Right renal pelvis (tissue), 4 donors: ENCODE data around the gene TTC23L. TPM values are rescaled to one million over a fixed set of nuclear protein-coding genes. Genes with fewer than 3 reads are reported as not detected.

ENCODE experiments used
- DNase-seq, 4 donors: peaks; one replicate each; pipeline ENCODE4 v3.0.0-alpha.2; 2013; ENCODE audit warnings: low read depth in 4 of 4, low spot score in 3 of 4, missing footprints in 1 of 4
- polyA plus RNA-seq, 4 donors: library from polyadenylated mRNA; unstranded; fragments of 120-200 nt; gene quantifications; one replicate each; pipeline ENCODE4 v1.2.1, GENCODE V29; 2013; ENCODE audit not compliant: insufficient read length in 4 of 4

TTC23L gene
- polyA plus RNA-seq, 4 donors = 2.5 to 4.1 (median 3.3) TPM

DNA sequence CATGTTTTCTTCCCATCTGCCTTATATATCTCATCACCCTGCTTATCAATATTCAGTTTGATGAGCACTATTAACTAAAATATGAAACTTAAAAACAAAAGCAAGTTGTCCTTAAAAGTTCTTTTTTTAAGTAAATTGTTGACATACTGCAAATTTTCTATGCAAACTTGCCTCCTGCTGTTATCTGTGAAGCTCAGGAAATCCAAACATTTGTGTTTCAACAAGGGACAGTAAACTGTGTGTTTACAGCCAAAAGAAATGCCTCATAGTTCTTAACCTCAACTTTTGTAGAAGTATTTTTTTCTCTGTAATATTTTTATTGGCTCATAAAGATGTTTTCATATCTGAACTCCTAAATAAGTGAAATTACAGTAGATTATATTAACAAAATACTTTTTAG lies 7.7 kb upstream of the TTC23L start:
- no peak for DNase-seq

DNA sequence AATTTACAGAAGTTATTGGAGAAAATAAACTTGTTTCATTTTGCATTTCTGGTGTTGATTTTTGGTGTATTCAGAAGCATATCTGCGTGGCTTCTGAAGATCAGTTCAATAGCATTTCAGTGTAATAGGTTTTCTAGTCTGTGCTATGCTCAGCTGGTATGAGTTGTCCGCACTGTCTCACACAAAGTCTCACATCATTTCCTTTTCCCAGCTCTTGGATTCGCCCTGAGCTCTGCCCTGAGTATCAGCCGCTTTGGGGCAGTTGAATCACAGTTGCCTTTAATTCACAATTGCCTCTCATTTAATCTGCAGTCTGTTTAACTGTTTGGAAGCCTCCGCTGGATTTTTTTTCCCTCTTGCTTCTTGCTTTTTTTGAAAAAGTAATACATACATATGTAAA lies 6.4 kb upstream of the TTC23L start:
- no peak for DNase-seq

DNA sequence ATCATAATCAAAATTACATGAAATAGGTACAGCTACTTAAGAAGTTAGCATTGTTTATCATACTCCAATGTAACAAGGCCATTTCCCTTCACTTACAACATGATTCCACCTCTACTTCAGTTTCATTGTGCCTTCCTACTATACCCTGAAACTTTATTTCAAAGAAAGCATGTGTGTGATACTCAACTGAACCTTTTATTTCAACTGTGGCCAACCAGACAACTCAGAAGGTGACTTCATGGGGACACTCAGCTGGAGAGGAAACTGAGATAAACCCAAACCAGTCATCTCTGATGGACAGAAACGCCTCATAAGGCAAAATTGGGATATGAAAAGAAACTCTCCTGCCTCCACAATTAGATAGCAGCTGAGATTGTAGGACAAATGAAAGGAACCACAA lies 5.9 kb upstream of the TTC23L start:
- no peak for DNase-seq

DNA sequence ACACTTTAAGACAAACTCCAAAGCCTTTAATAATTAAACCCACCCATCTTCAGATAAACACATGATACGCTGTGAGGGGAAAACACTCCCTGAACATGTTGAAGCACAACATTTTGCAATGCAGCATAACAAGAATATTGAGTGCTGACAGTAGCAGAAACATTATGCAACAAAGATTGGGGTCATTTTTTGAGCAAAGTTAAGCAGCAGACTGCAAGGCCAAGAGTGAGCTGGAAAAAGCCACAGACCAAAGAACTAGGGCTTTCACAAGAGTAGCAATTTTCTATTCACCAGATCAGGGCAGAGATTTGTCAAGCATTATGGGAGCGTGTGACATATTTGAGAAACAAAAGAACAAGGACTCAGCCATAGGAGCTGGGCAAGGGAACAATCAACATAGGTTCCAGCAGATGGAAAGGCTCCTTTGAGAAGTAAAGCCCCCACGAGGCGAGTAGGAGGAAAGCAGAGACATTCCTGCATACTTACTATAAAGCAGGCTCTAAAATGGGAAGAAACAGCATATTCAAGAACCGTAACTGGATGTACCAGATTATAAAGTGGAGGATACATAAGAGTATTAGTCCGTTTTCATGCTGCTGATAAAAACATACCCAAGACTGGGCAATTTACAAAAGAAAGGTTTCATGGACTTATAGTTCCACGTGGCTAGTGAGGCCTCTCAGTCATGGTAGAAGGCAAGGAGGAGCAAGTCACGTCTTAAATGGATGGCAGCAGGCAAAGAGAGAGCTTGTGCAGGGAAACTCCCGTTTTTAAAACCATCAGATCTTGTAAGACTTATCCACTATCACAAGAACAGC lies 4.8 kb upstream of the TTC23L start:
- no peak for DNase-seq

DNA sequence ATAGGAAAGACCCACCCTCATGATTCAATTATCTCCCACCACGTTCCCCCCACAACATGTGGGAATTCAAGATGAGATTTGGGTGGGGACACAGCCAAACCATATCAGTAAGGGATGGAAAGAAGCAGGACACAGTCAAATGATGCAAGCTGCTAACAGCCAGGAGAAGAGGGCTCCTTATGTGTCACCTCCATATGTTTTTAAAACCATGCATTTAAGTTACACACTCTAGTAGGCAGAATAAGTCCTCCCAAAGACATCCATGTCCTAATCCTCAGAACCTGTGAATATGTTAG lies 4.2 kb upstream of the TTC23L start:
- DNase-seq = no peak

DNA sequence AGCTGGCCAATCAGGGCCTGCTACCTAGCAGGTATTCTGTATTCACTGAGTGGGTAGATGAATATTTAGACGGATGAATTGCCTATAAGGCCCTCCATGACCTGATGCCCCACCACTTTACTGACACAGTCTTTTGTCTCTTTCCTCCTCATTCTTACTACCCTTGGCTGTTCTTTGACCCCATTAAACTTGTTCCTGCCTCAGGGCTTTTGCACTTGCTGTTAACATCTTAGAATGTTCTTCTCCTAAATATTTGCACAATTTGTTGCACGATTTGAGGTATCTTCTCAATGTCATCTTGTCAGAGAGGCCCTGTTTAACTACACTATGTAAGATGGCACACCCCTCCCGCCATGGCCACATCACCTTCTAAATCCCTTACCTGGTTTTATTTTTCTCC lies 3.3 kb upstream of the TTC23L start:
- no peak for DNase-seq

DNA sequence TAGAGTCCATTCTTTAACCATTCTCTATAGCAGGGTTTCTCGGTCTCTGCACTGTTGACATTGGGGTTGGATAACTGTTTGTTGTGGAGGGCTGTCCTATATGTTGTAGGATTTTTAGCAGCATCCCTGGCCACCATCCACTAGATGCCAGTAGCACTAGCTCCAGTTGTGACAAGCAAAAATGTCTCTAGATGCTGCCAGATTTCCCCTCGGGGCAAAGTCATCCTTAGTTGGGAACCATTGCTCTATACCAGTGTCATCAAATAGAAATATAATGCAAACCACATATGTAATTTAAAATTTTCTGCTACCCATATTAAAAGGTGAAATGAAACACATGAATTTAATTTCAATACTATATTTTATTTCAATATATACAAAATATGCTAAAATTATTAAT lies 2.9 kb downstream of the TTC23L start:
- no peak for DNase-seq

DNA sequence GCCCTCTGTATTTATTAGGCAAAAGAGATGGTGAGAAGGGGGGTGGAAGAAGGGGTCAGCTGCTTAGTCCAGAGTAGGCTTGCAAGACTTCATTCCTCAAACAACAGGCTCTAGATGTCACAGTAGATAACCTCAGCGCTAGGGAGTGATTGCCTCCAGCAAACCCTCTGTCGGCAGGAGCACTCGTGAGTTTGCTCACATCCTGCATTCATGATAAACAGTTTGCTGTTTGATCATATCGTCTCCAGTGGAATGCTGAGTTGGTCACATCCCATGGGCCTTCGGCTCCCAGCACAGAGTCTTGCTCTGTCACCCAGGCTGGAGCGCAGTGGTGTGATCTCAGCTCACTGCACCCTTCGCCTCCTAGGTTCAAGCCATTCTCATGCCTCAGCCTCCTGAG lies 3.6 kb downstream of the TTC23L start:
- DNase-seq = no peak

DNA sequence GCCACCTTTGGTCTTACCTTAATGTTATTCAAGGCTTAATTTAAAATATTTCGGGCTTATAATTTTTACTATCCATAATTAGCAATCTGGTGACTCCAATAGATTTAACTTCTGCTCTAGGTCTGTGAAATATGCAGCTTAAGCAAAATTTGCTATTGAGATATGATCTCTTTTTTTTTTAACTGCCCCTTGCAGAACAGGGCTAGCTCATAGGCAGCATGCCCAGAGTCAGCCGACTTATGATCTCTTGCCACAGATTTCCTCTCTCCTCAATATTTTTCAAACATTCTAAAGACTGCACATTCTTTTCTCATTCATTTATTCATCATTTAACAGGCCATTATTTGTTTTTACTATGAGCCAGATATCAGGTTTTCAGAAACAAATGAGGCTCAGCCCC lies 4.5 kb downstream of the TTC23L start:
- no peak for DNase-seq

DNA sequence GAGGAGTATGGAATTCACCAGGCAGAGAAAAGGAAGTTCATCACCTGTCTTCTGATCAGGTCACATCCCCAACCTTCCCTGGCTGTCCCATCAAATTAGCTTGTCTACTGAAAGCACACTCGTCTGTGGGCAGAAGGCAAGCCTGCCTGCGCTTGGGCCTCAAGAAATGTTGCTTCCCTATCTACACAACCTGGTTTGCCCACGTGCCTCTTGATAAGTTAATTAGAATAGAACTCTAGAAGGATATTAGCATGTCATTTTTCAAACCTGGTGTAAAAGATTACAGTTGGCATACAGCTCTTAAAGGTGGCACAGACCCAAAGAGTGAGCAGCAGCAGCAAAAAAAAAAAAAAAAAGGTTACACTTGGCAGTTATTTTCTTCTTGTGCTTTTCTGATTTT lies 5.1 kb downstream of the TTC23L start:
- no peak for DNase-seq

DNA sequence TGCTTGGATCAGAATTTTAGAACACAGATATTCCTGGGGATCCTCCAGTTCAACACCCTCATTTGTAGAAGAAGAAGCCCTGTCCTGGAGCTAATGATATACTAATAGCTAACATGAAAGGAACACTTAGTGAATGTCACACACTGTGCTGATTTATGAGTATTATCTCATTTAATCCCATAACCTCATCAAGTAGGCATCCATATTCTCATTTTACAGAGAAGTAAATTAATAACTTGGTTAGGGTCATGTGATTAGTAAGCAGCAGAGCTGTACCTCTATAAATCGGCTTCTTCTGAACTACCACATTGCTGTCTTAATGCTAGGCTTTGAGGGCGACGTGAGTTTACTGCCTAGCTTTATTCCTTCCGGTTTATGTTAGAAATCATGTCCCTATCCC lies 6.0 kb downstream of the TTC23L start:
- DNase-seq = no peak

DNA sequence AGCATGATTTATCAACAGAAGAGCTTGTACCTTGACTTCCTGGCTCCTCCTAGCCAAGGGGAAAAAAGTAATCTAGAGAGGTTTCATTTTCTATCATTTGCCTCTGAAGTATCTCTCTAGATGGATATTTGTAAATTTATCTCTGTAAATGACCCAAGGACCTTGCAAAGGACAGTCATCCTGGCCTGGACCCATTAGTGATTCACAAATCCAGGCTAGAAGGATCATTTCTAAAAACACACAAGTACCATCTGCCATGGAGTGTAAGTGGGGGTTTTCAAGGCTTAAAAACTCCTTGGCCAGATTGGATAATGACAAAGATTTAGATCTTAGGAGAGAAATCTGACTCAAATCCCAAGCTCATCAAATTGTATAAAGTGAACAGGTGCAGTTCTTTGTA lies 8.1 kb downstream of the TTC23L start:
- no peak for DNase-seq

DNA sequence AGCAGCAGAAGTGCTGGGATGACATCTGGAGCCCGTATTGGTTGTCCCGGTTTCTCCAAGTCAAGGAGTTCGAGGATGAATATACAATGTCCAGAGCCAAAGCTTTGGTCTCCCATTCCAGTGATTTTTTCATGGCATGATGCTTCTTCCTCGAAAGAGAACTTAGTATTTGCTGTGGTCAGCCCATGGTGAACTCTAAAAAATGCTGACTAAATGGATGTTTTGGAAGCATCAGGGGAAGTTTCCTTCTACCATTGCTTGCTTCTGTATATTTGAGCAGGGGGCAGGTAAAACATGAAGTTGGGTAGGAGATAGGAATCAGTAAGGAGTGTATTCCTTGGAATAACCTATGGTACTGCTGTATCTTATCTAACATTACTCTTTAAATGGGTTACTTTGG lies 8.6 kb downstream of the TTC23L start:
- DNase-seq = no peak

DNA sequence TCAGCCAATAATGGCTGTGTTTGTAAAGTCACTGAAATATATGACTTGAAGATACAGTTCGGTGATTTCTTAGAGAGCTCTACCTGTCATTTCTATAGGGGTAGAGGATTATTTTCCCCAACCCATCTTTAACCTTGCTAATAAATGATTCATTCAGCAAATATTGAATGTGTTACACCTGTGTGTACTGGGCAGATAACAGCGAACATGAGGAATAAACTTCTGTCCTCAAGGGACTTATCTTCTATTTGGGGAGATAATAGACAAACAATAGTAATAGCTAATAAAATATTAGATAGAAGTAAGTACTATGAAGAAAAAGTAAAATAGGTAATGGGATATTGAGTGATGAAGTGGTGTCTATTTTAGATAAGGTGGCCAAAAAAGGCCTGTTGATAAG lies 9.3 kb downstream of the TTC23L start:
- no peak for DNase-seq

DNA sequence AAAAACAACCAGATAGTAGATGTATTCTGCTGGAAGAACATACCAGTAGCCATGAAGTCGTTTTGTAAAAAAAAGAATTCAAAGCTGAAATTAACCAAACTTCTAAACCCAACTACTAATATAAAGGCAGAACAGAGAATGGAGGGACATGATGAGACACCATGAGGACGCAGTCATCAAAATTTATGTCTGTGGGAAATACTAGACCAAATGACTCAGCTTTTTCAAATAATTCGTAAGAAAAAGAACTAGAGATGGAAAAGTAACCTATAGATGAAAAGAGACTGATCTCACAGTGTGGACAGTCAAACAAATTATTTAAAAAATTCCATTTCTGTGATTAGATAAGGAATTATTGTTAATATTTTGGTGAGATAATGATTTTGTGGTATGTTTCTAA lies 10.3 kb downstream of the TTC23L start:
- no peak for DNase-seq

DNA sequence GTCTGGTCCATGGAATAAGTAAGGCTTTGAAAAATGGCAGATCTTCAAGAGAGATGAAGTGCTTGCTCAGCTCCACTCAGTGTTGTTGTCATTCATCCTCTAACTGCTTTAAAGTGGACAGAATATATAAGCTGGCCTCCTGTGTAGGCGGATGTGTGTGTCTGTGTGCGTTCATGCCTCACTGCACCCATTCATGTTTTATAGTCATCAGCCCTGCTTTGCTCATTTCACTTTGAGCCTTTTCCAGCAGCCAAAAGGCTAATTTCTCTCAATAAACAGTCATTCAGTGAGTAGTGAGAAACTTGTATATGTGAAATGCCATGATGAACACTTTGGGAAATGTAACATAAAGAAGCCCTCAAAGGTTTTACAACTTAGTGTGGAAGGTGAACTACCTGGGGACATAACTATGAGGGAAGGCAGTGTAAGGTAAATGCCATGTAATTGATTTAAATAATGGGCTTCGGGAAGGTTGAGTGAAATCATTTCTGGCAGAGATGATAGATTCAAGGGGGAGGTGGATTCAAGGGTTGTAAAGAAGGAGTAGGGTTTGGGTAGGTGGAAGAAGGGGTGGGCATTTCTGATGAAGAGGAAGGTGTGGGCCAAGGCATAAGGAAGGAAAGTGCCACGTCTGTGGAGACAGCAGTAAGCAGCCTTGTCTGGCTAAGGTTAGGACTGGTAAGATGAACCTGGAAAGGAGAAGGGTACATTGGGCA lies 15.7 kb downstream of the TTC23L start:
- no peak for DNase-seq

DNA sequence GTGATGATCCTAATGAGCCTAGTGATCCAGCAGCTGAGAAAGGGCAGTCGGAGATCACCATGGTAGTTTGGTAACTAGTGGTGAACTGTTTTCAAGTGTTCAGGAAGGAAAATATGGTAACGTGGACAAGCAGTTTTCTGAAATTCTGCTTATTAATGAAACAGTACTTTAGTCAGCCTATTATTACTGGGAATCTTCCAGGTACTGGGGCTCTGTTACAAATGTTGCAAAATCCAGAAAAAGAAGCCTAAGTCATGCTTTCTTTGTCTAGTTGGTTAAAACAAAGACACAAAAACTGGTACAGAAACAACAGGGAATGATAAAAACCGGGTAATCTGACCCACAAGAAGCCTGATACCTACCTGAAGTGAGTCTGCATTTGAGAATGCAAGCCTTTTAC lies 18.2 kb downstream of the TTC23L start:
- no peak for DNase-seq

DNA sequence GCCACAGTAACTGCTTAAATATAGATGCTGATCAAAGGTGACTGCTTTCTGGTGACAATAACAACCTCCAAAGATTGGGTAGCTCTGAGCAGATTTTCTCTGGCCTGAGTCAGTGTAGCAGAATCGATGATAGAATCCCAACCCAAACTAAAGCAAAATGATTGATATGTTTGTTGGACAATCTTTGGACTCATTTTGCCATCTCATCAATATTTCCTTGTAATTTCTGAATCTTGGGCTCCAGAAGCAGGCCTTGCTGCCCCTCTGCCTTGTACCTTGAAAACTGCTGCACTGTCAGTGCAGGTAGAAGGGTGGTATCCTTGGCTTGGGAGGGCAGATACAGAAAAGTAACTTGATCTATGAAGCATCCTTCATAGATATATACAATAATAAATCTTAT lies 18.9 kb downstream of the TTC23L start:
- no peak for DNase-seq

DNA sequence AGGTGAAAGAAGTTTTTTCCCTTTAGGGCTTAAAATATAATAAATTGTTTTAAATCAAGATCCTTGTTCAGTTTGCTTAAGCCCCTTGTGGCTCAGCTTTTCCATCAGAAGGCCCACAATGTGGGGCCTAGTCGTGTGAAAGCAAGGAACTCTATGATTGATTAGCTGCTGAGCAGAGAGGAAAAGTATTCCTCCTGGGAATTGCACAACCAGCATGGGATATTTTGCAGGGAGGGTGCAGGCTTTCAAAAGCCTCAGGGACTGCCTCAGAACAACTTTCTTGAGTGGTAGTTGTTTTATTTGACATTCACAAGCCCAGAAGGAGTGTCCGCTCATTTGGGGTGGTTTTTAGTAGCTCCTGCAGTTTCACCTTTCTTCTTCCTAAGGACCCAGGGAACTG lies 19.8 kb downstream of the TTC23L start:
- DNase-seq = no peak

DNA sequence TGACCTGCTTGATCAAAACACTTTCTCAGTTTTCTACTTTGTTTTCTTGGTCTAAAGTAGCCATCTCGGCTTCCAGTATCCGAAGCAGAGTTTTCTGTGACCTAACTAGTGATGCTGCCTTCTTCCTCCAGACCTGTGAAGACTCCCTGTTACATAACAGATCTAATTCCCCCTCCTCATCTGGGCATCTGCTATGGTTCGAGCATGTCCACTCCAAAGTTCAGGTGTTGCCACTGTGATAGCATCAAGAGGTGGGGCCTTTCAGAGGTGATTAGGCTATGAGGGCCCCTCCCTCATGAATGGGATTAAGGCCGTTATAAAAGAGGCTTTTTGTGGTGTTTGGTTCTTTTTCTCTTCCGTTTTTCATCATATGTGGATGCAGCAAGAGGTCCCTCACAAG lies 20.3 kb downstream of the TTC23L start:
- no peak for DNase-seq

DNA sequence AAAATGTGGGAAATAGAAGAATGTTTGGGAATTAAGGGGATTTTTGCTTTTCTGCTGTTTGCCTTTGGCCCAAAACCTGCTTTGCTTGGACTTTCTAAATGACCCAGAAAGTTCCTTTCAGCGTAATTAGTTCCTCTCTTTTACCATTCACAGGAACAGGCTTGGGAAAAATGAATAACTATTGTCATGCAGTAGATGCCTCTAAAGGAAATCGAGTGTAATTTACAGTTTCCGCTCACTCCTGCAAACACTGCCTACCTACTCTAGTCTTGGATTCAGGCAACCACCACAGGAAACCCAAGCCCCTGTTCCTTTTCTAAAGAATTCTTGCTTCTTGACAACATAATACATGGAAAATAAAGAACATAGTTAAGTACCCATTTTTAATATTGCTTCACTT lies 25.0 kb downstream of the TTC23L start:
- no peak for DNase-seq

DNA sequence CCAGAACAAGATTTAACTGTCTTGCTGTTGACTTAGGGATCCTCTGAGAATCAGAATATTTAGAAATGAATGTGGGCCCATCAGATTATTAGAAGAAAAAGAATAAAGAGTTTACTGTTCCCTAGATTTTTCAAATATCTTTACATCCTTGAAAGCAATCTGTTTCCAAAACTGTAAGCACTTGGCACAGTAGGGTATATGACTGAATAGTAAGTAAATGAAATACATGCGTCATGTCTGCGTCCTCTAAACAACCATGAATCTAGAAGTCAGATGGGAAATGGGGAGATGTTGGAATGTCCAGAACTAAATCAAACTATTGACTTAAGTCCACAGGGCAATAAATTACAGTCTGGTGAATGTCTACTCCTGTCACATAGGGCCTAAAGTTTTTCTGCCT lies 26.1 kb downstream of the TTC23L start:
- no peak for DNase-seq
